Parathyroid adenoma (tissue), 2 donors: Measurements from ENCODE around the gene STK26.
"Not testable (repeated sequence)": the region's sequence is repeated elsewhere in the genome, so short reads cannot be mapped to it uniquely, and the experiment has no call there.

Source experiments
- H2AFZ ChIP-seq: fragments of 300-600 bp; sonication (generic); one replicate; pipeline ENCODE4 v1.7.0; 2017; ENCODE audit warnings: antibody characterized with exemption, mild to moderate bottlenecking
- H3K27ac ChIP-seq: fragments of 300-600 bp; sonication (generic); one replicate; pipeline ENCODE4 v1.7.0; 2017
- H3K27me3 ChIP-seq: fragments of 300-600 bp; sonication (generic); one replicate; pipeline ENCODE4 v1.7.0; 2017; ENCODE audit warnings: low read length; ENCODE audit not compliant: control insufficient read depth, insufficient read depth
- H3K36me3 ChIP-seq: fragments of 300-600 bp; sonication (generic); one replicate; pipeline ENCODE4 v1.7.0; 2017; ENCODE audit warnings: low read length; ENCODE audit not compliant: control insufficient read depth, insufficient read depth
- H3K4me1 ChIP-seq: fragments of 300-600 bp; sonication (generic); one replicate; pipeline ENCODE4 v1.7.0; 2017; ENCODE audit warnings: control low read depth
- H3K4me2 ChIP-seq: fragments of 300-600 bp; sonication (generic); one replicate; pipeline ENCODE4 v1.7.0; 2017; ENCODE audit warnings: low read length
- H3K4me3 ChIP-seq: fragments of 300-600 bp; sonication (generic); one replicate; pipeline ENCODE4 v1.7.0; 2017; ENCODE audit warnings: low read depth, low read length
- H3K79me2 ChIP-seq: fragments of 300-600 bp; sonication (generic); one replicate; pipeline ENCODE4 v1.7.0; 2017; ENCODE audit warnings: control low read depth
- H3K9ac ChIP-seq: fragments of 300-600 bp; sonication (generic); one replicate; pipeline ENCODE4 v1.7.0; 2017; ENCODE audit warnings: mild to moderate bottlenecking
- H3K9me3 ChIP-seq: fragments of 300-600 bp; sonication (generic); one replicate; pipeline ENCODE4 v1.7.0; 2017; ENCODE audit warnings: low read length; ENCODE audit not compliant: control insufficient read depth
- CTCF ChIP-seq: fragments of 300-600 bp; sonication (generic); IDR thresholded peaks from one replicate; pipeline ENCODE4 v1.7.0; 2017; ENCODE audit warnings: antibody characterized with exemption, mild to moderate bottlenecking
- donor health status: primary hyperparathyroidism.

The STK26 gene

GRCh38 chrX:132043977-132044376 lies 20.9 kb downstream of the STK26 start:
- Histone ChIP-seq H3K4me3 (no peak overlapping the region), H3K9me3 (no peaks in the 10 kb centered on the region), H3K4me1 (no peaks in the 10 kb centered on the region), H3K9ac (no peak overlapping the region), H3K27ac (no peak overlapping the region), H3K27me3 (no peaks in the 10 kb centered on the region), H2AFZ (no peak overlapping the region), H3K4me2 (no peak overlapping the region), H3K36me3 (no peaks in the 10 kb centered on the region), H3K79me2 (no peaks in the 10 kb centered on the region)
- TF ChIP-seq CTCF, result no peak

- no peak overlapping the region for H3K9ac ChIP-seq
- H3K36me3 ChIP-seq, result no peaks in the 10 kb centered on the region
- H3K79me2 ChIP-seq, result no peaks in the 10 kb centered on the region
- TF ChIP-seq CTCF, result no peak
- H3K27me3 ChIP-seq, result no peaks in the 10 kb centered on the region
- no peaks in the 10 kb centered on the region for H3K9me3 ChIP-seq
- H3K4me1 ChIP-seq, result no peaks in the 10 kb centered on the region
- H3K4me2 ChIP-seq, result no peak overlapping the region
- H2AFZ ChIP-seq, result no peak overlapping the region
- H3K27ac ChIP-seq, result no peak overlapping the region
- H3K4me3 ChIP-seq, result no peak overlapping the region
Observed at GRCh38 chrX:132044953-132045352, 21.9 kb downstream of the STK26 start.

- Histone ChIP-seq H3K36me3 (no peaks in the 10 kb centered on the region), H3K4me2 (no peak overlapping the region), H3K27me3 (no peaks in the 10 kb centered on the region), H3K4me3 (no peak overlapping the region), H3K79me2 (no peaks in the 10 kb centered on the region), H3K9me3 (no peaks in the 10 kb centered on the region), H3K9ac (no peak overlapping the region), H3K4me1 (no peaks in the 10 kb centered on the region), H3K27ac (no peak overlapping the region), H2AFZ (no peak overlapping the region)
- TF ChIP-seq CTCF, result no peak
Observed at GRCh38 chrX:132045456-132045855, 22.4 kb downstream of the STK26 start.

GRCh38 chrX:132046533-132046932 lies 23.4 kb downstream of the STK26 start:
- H3K4me2 ChIP-seq, result no peak overlapping the region
- no peaks in the 10 kb centered on the region for H3K9me3 ChIP-seq
- no peaks in the 10 kb centered on the region for H3K27me3 ChIP-seq
- H3K9ac ChIP-seq, result no peak overlapping the region
- no peak for TF ChIP-seq CTCF
- no peaks in the 10 kb centered on the region for H3K79me2 ChIP-seq
- H3K4me1 ChIP-seq, result no peaks in the 10 kb centered on the region
- no peak overlapping the region for H2AFZ ChIP-seq
- H3K27ac ChIP-seq, result no peak overlapping the region
- H3K4me3 ChIP-seq, result no peak overlapping the region
- no peaks in the 10 kb centered on the region for H3K36me3 ChIP-seq

GRCh38 chrX:132051778-132052177 lies 28.7 kb downstream of the STK26 start:
- H3K4me1 ChIP-seq, H3K36me3 ChIP-seq: not testable (repeated sequence)

More at GRCh38 chrX:132051778-132052177, 28.7 kb downstream of the STK26 start:
- H3K4me2 ChIP-seq, H3K79me2 ChIP-seq, H3K9ac ChIP-seq, H3K9me3 ChIP-seq, H3K4me3 ChIP-seq, H3K27ac ChIP-seq, H3K27me3 ChIP-seq, H2AFZ ChIP-seq: not testable (repeated sequence)
